SH-SY5Y (cell line): ENCODE measurements around the gene CES2.

Source experiments
- GATA2 ChIP-seq: IDR thresholded peaks from 2 replicates; pipeline ENCODE4 v1.6.1; 2011; ENCODE audit warnings: mild to moderate bottlenecking, low read depth, low read length
- GATA3 ChIP-seq: IDR thresholded peaks from 2 replicates; pipeline ENCODE4 v1.6.1; 2011; ENCODE audit warnings: low read depth, mild to moderate bottlenecking, low read length, moderate library complexity

DNA sequence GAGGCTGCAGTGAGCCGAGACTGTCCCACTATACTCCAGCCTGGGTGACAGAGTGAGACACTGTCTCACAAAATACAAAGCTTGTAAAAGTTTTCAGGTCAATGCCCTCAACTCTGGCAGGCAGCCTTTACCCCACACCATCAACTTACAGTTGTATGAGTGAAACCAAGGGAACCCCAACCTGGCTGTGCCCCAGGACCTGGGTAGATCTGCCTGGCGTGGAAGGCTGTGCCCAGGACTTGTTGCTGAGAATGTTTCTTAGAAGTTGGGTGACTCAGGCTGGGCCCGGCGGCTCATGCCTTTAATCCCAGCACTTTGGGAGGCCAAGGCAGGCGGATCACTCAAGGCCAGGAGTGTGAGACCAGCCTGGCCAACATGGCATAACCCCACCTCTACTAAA is 33.5 kb downstream of the CES2 start:
- TF ChIP-seq GATA2 (no peak), GATA3 (no peak)
